IPS-11a (cell line): Measurements from ENCODE around the gene CNOT4.
"Not testable (repeated sequence)": the region's sequence is repeated elsewhere in the genome, so short reads cannot be mapped to it uniquely, and the experiment has no call there.

Experiments
- H3K4me3 ChIP-seq: one replicate; pipeline ENCODE4 v1.5.1; 2013; ENCODE audit warnings: low read depth, low read length, control low read depth

The CNOT4 gene

DNA sequence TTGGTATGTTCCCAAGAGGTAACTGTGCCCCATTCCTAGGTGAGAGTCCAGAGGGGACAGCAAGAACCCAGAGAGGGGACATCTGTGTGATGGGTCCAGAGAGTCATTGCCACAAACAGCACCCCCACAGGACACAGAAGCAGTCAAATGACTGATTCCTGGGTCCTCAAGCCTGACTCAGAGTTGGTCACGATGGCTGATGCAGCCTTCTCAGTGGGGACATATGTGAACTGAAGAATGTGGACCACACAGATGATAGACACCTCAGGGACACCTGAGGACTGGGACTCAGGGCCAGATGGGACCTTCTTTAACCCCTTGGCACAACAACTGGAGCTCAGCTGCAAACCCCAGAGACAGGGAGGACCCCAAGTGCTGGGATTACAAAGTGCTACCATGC is 179.8 kb downstream of the CNOT4 start:
- H3K4me3 ChIP-seq = no peak overlapping the region

GRCh38 chr7:135328526-135328925 is 181.4 kb downstream of the CNOT4 start:
- no peak overlapping the region for H3K4me3 ChIP-seq

DNA sequence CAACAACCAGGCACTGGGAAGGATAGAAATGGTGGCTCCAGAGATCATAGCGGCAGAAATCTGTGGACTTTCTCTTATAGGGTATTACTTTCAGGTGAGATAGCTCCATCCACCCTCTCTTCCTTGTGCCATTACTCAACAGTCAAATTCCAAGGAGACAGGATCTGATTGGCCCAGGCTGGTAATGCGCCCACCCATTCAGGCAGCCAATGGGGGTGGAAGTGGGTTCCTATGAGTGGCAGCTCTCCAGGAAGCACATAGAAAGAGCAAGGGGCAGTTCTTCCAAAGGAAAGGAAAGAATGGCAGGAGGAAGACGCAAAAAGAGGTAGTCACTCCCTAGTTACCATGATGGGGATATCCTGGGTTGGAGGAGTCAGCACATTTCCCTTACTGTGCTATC is 181.8 kb downstream of the CNOT4 start:
- H3K4me3 ChIP-seq = no peak overlapping the region

DNA sequence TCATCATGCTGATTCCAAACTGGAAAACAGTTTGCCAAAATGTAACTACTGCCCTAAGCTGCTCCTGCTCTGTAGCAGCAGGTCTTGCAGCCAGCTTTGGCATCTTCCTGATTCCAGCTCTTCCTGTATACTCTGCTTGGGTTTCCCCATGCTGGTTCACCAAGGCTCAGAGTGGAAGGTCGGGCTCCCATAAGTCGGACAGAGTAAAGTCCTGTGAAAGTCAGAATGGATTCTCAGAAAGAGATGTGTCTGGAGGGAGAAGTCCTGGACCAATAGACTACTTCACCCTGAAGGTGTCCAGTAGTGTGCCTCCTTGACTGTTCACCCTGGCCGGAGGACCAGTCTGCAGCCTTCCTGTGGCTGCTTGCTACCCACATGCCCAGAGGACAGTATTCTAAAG is 182.4 kb downstream of the CNOT4 start:
- H3K4me3 ChIP-seq = no peak overlapping the region

- no peak overlapping the region for H3K4me3 ChIP-seq
Measured at GRCh38 chr7:135326636-135327280, 183.1 kb downstream of the CNOT4 start.

- H3K4me3 ChIP-seq = no peak overlapping the region
Measured at GRCh38 chr7:135322571-135323340, 187.1 kb downstream of the CNOT4 start.

- no peak overlapping the region for H3K4me3 ChIP-seq
Measured at GRCh38 chr7:135321556-135321955, 188.3 kb downstream of the CNOT4 start.

GRCh38 chr7:135320953-135321352 is 188.9 kb downstream of the CNOT4 start:
- H3K4me3 ChIP-seq = not testable (repeated sequence)

GRCh38 chr7:135320268-135320667 is 189.6 kb downstream of the CNOT4 start:
- no peak overlapping the region for H3K4me3 ChIP-seq

- H3K4me3 ChIP-seq = no peak overlapping the region
Measured at GRCh38 chr7:135317676-135318325, 192.1 kb downstream of the CNOT4 start.

GRCh38 chr7:135316648-135317313 is 193.1 kb downstream of the CNOT4 start:
- H3K4me3 ChIP-seq = no peak overlapping the region

- H3K4me3 ChIP-seq = no peak overlapping the region
Measured at GRCh38 chr7:135313971-135314370, 195.9 kb downstream of the CNOT4 start.
